ENCODE results near the gene HS3ST1. TPM values are rescaled to one million over a fixed set of nuclear protein-coding genes. Genes with fewer than 3 reads are reported as not detected.

Gene HS3ST1
- polyA plus RNA-seq (2013, experiment 1 of 4) = 0.13 TPM
- polyA plus RNA-seq (2013, experiment 2 of 4) = 0.66 TPM
- 0.16 TPM for polyA plus RNA-seq (2013, experiment 3 of 4)
- 0.57 TPM for polyA plus RNA-seq (2013, experiment 4 of 4)

- H3K4me3 ChIP-seq (ENCODE audit: insufficient read depth, low read depth, low read length) = peak within 1 kb of the TSS; percentile 35
- H3K27ac ChIP-seq (ENCODE audit: insufficient read depth, low read depth, low read length, poor library complexity, severe bottlenecking) = no peak within 1 kb of the TSS
- 1% methylated on average over 43 of the region's 43 CpGs for WGBS, 2 experiments
- no peaks in the 10 kb centered on the region for H3K9me3 ChIP-seq (ENCODE audit: control insufficient read depth, low read length)
- H3K36me3 ChIP-seq (ENCODE audit: control insufficient read depth, insufficient read depth, low read length) = no peaks in the 10 kb centered on the region
- H3K4me1 ChIP-seq (ENCODE audit: control insufficient read depth, insufficient read depth, low read length) = peaks cover 18% of the 10 kb centered on the region
- H3K27me3 ChIP-seq (ENCODE audit: control insufficient read depth, insufficient read depth, low read length, poor library complexity, severe bottlenecking) = peaks cover 60% of the 10 kb centered on the region
Observed at GRCh38 chr4:11428231-11428898, at the start of gene HS3ST1. TSS of gene HS3ST1 (minus strand) at chr4:11428894. CDS start at chr4:11400005, 28,889 bp downstream.

DNA sequence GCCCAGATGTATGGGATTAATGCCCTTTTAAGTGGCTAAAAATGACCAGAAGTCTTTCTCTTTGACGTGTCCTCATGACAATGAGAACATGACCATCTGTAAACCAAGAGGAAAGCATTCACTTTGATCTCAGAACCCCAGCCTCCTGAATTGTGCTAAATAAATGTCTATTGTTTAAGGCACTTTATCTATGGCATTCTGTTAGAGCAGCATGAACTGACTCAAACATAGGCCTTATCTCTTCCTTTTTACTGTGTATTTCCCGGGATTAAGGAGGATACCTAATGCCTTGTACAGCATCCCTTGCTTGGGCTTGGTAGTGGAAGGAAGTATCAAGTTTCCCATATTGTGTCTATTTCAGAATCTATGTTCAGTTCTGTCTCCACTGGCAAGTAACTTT, 47.2 kb upstream of the HS3ST1 start:
- Histone ChIP-seq H3K9me3 (ENCODE audit: control insufficient read depth, low read length) (no peaks in the 10 kb centered on the region), H3K4me3 (ENCODE audit: insufficient read depth, low read depth, low read length) (no peak overlapping the region), H3K36me3 (ENCODE audit: control insufficient read depth, insufficient read depth, low read length) (no peaks in the 10 kb centered on the region), H3K27ac (ENCODE audit: insufficient read depth, low read depth, low read length, poor library complexity, severe bottlenecking) (no peak overlapping the region), H3K4me1 (ENCODE audit: control insufficient read depth, insufficient read depth, low read length) (no peaks in the 10 kb centered on the region), H3K27me3 (ENCODE audit: control insufficient read depth, insufficient read depth, low read length, poor library complexity, severe bottlenecking) (no peaks in the 10 kb centered on the region)
- WGBS, 2 experiments = 96% methylated on average over 2 of the region's 2 CpGs

GRCh38 chr4:11474146-11474545, 45.5 kb upstream of the HS3ST1 start:
- Histone ChIP-seq H3K4me1 (ENCODE audit: control insufficient read depth, insufficient read depth, low read length) (no peaks in the 10 kb centered on the region), H3K4me3 (ENCODE audit: insufficient read depth, low read depth, low read length) (no peak overlapping the region), H3K36me3 (ENCODE audit: control insufficient read depth, insufficient read depth, low read length) (no peaks in the 10 kb centered on the region), H3K9me3 (ENCODE audit: control insufficient read depth, low read length) (no peaks in the 10 kb centered on the region), H3K27me3 (ENCODE audit: control insufficient read depth, insufficient read depth, low read length, poor library complexity, severe bottlenecking) (no peaks in the 10 kb centered on the region), H3K27ac (ENCODE audit: insufficient read depth, low read depth, low read length, poor library complexity, severe bottlenecking) (no peak overlapping the region)
- 92 to 93% methylated on average over 1 of the region's 1 CpG for WGBS, 2 experiments

GRCh38 chr4:11472535-11472934, 43.8 kb upstream of the HS3ST1 start:
- Histone ChIP-seq H3K4me3 (ENCODE audit: insufficient read depth, low read depth, low read length) (no peak overlapping the region), H3K27ac (ENCODE audit: insufficient read depth, low read depth, low read length, poor library complexity, severe bottlenecking) (no peak overlapping the region), H3K27me3 (ENCODE audit: control insufficient read depth, insufficient read depth, low read length, poor library complexity, severe bottlenecking) (no peaks in the 10 kb centered on the region), H3K36me3 (ENCODE audit: control insufficient read depth, insufficient read depth, low read length) (no peaks in the 10 kb centered on the region), H3K4me1 (ENCODE audit: control insufficient read depth, insufficient read depth, low read length) (no peaks in the 10 kb centered on the region), H3K9me3 (ENCODE audit: control insufficient read depth, low read length) (no peaks in the 10 kb centered on the region)
- WGBS, 2 experiments = 88 to 92% methylated on average over 3 of the region's 3 CpGs

GRCh38 chr4:11471618-11472017, 42.9 kb upstream of the HS3ST1 start:
- Histone ChIP-seq H3K4me3 (ENCODE audit: insufficient read depth, low read depth, low read length) (no peak overlapping the region), H3K4me1 (ENCODE audit: control insufficient read depth, insufficient read depth, low read length) (no peaks in the 10 kb centered on the region)
- WGBS, 2 experiments = 91 to 92% methylated on average over 4 of the region's 4 CpGs

DNA sequence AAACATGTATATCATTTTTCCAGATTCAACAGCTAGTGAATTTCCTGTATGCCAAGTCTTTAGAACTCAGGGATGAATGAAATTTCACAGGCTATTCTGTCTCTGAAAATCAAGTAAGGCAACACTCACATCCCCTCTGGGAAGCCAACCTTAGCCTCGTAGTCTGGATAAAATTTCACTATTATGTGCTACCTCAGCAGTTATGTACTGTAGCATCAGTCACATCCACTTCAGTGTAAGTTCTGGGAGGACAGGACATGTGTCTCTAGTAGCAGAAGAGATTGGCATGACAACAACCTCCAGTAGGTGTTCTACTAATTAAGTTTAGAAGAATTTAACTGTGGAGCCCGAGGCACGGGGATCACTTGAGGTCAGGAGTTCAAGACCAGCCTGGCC, 42.4 kb upstream of the HS3ST1 start:
- Histone ChIP-seq H3K36me3 (ENCODE audit: control insufficient read depth, insufficient read depth, low read length) (no peaks in the 10 kb centered on the region), H3K4me3 (ENCODE audit: insufficient read depth, low read depth, low read length) (no peak overlapping the region), H3K27ac (ENCODE audit: insufficient read depth, low read depth, low read length, poor library complexity, severe bottlenecking) (no peak overlapping the region), H3K4me1 (ENCODE audit: control insufficient read depth, insufficient read depth, low read length) (no peaks in the 10 kb centered on the region), H3K27me3 (ENCODE audit: control insufficient read depth, insufficient read depth, low read length, poor library complexity, severe bottlenecking) (no peaks in the 10 kb centered on the region), H3K9me3 (ENCODE audit: control insufficient read depth, low read length) (no peaks in the 10 kb centered on the region)
- 93 to 94% methylated on average over 3 of the region's 3 CpGs for WGBS, 2 experiments

More at GRCh38 chr4:11471618-11472017, 42.9 kb upstream of the HS3ST1 start:
- H3K36me3 ChIP-seq (ENCODE audit: control insufficient read depth, insufficient read depth, low read length) = no peaks in the 10 kb centered on the region
- no peak overlapping the region for H3K27ac ChIP-seq (ENCODE audit: insufficient read depth, low read depth, low read length, poor library complexity, severe bottlenecking)
- H3K27me3 ChIP-seq (ENCODE audit: control insufficient read depth, insufficient read depth, low read length, poor library complexity, severe bottlenecking) = no peaks in the 10 kb centered on the region
- no peaks in the 10 kb centered on the region for H3K9me3 ChIP-seq (ENCODE audit: control insufficient read depth, low read length)

DNA sequence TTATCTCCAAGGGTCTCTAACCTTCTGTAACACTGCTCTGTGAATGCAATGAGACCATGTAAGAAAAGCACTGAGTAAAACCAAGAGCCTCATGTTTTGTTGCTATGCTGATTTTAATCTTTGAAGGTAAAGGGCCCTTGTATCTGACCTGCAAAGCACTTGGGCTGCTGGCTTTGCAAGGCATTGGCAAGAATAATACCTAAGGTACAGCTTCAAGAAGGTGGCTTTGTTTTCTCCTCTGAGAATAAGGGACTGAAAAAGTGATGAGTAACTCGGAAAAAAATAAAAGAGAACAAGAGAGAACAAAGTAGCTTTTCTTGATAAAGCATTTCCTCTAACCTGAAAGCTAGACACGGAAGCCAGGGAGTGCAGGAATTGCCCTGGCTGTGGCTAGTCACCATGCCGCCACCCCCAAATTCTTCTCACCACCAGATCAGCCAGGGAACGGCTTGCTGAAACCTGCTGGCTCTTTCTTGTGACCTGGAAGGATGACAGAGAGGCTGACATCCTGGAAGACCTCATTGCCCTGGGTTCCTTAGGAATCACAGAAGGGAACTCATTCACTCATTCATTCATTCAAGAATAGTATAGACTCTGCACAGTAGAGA, 41.8 kb upstream of the HS3ST1 start:
- WGBS, 2 experiments = 77% methylated on average over 4 of the region's 4 CpGs
- H3K4me1 ChIP-seq (ENCODE audit: control insufficient read depth, insufficient read depth, low read length) = no peaks in the 10 kb centered on the region
- no peak overlapping the region for H3K27ac ChIP-seq (ENCODE audit: insufficient read depth, low read depth, low read length, poor library complexity, severe bottlenecking)
- H3K27me3 ChIP-seq (ENCODE audit: control insufficient read depth, insufficient read depth, low read length, poor library complexity, severe bottlenecking) = no peaks in the 10 kb centered on the region
- H3K9me3 ChIP-seq (ENCODE audit: control insufficient read depth, low read length) = no peaks in the 10 kb centered on the region
- H3K36me3 ChIP-seq (ENCODE audit: control insufficient read depth, insufficient read depth, low read length) = no peaks in the 10 kb centered on the region
- H3K4me3 ChIP-seq (ENCODE audit: insufficient read depth, low read depth, low read length) = no peak overlapping the region

GRCh38 chr4:11469650-11470437, 41.1 kb upstream of the HS3ST1 start:
- Histone ChIP-seq H3K27ac (ENCODE audit: insufficient read depth, low read depth, low read length, poor library complexity, severe bottlenecking) (no peak overlapping the region), H3K4me1 (ENCODE audit: control insufficient read depth, insufficient read depth, low read length) (no peaks in the 10 kb centered on the region), H3K4me3 (ENCODE audit: insufficient read depth, low read depth, low read length) (no peak overlapping the region), H3K27me3 (ENCODE audit: control insufficient read depth, insufficient read depth, low read length, poor library complexity, severe bottlenecking) (no peaks in the 10 kb centered on the region), H3K36me3 (ENCODE audit: control insufficient read depth, insufficient read depth, low read length) (no peaks in the 10 kb centered on the region), H3K9me3 (ENCODE audit: control insufficient read depth, low read length) (no peaks in the 10 kb centered on the region)
- WGBS, 2 experiments = 79 to 83% methylated on average over 7 of the region's 8 CpGs

DNA sequence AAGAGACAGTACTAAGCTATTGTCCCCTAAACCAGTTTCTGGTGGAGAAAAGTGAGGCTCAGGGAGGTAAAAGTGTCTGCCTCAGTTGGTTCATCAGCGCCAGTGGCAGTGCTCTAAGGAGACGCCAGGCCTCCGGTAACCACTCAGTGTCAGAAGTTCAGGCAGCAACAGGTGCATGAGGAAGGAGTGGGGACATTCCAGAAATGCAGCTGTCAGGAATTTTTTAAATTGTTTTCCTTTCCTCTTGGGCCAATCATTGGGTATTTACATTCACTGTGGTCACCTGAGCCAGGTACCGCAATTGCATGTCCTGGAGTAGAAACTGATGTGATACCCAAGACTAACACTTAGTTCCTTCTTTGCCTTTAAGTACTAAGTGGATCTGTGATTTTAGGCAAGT, 40.2 kb upstream of the HS3ST1 start:
- no peaks in the 10 kb centered on the region for H3K9me3 ChIP-seq (ENCODE audit: control insufficient read depth, low read length)
- 87 to 90% methylated on average over 4 of the region's 4 CpGs for WGBS, 2 experiments

DNA sequence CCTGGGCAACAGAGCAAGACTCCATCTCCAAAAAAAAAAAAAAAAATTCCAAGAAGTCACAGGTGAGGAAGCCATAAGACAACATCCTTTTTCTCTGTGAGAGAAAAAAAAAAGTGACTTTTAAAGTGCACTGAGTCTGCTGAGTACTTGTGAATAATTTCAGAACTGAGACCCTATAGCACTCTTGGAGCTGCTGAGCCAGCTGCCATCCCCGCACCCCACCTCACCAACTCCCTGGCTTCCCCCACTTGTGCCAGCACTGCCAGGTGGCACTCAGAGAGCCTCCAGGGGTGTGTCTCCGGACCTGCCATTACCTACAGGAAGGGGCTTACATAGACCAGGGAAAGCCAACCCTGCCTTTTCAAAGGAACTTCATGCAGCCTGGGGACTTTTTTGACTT, 39.2 kb upstream of the HS3ST1 start:
- H3K4me3 ChIP-seq (ENCODE audit: insufficient read depth, low read depth, low read length) = no peak overlapping the region
- H3K36me3 ChIP-seq (ENCODE audit: control insufficient read depth, insufficient read depth, low read length) = no peaks in the 10 kb centered on the region
- no peaks in the 10 kb centered on the region for H3K9me3 ChIP-seq (ENCODE audit: control insufficient read depth, low read length)
- H3K27ac ChIP-seq (ENCODE audit: insufficient read depth, low read depth, low read length, poor library complexity, severe bottlenecking) = no peak overlapping the region
- 90 to 98% methylated on average over 2 of the region's 2 CpGs for WGBS, 2 experiments
- H3K27me3 ChIP-seq (ENCODE audit: control insufficient read depth, insufficient read depth, low read length, poor library complexity, severe bottlenecking) = no peaks in the 10 kb centered on the region
- no peaks in the 10 kb centered on the region for H3K4me1 ChIP-seq (ENCODE audit: control insufficient read depth, insufficient read depth, low read length)

More for the DNA sequence above, 40.2 kb upstream of the HS3ST1 start:
- Histone ChIP-seq H3K27ac (ENCODE audit: insufficient read depth, low read depth, low read length, poor library complexity, severe bottlenecking) (no peak overlapping the region), H3K27me3 (ENCODE audit: control insufficient read depth, insufficient read depth, low read length, poor library complexity, severe bottlenecking) (no peaks in the 10 kb centered on the region), H3K4me3 (ENCODE audit: insufficient read depth, low read depth, low read length) (no peak overlapping the region), H3K4me1 (ENCODE audit: control insufficient read depth, insufficient read depth, low read length) (no peaks in the 10 kb centered on the region), H3K36me3 (ENCODE audit: control insufficient read depth, insufficient read depth, low read length) (no peaks in the 10 kb centered on the region)

Measured in ectodermal cell (in vitro differentiated cells).